Measurements from ENCODE around the gene AANAT. TPM values are rescaled to one million over a fixed set of nuclear protein-coding genes. Genes with fewer than 3 reads are reported as not detected.

Gene AANAT
- polyA plus RNA-seq, 1 experiment, result not detected

- DNase-seq (ENCODE audit: low read depth), result no peak
- ChIA-PET POLR2A (no interaction called here), CTCF (interaction anchor here (0.6 to 1.9 kb wide), 3 partner anchors 11 to 42 kb away, joined by 3 to 5 read pairs (median 4); no protein-coding TSS in a partner anchor)
Observed at GRCh38 chr17:76481071-76481655, 13.8 kb downstream of the AANAT start.

GRCh38 chr17:76484228-76484725, 16.9 kb downstream of the AANAT start:
- no peak for TF ChIP-seq CTCF (IDR thresholded peaks at IDR 0.05; ENCODE audit: insufficient read depth, low read depth, low read length)
- no peak for DNase-seq (ENCODE audit: low read depth)
- peaks cover 3% of the 10 kb centered on the region; the same call in 1 of the 2 replicates for H3K36me3 ChIP-seq (ENCODE audit: control insufficient read depth, insufficient read depth, low read length)
- ChIA-PET CTCF (interaction anchor here (1.7 kb wide), 1 partner anchor 9 kb away, joined by 3 read pairs; no protein-coding TSS in a partner anchor), POLR2A (no interaction called here)
- H3K27me3 ChIP-seq (ENCODE audit: control insufficient read depth, insufficient read depth, low read length), result no peaks in the 10 kb centered on the region
- H3K4me3 ChIP-seq (ENCODE audit: low read depth, low read length), result no peak overlapping the region

More at GRCh38 chr17:76481071-76481655, 13.8 kb downstream of the AANAT start:
- TF ChIP-seq CTCF (IDR thresholded peaks at IDR 0.05; ENCODE audit: insufficient read depth, low read depth, low read length), result no peak
- Histone ChIP-seq H3K36me3 (ENCODE audit: control insufficient read depth, insufficient read depth, low read length) (peaks cover 1% of the 10 kb centered on the region; the same call in 1 of the 2 replicates), H3K27me3 (ENCODE audit: control insufficient read depth, insufficient read depth, low read length) (no peaks in the 10 kb centered on the region), H3K4me3 (ENCODE audit: low read depth, low read length) (no peak overlapping the region)

- H3K4me3 ChIP-seq (ENCODE audit: low read depth, low read length), result no peak overlapping the region
- ChIA-PET CTCF (interaction anchor here (0.8 to 1.7 kb wide), 6 partner anchors 8 to 37 kb away, joined by 3 to 9 read pairs (median 4); no protein-coding TSS in a partner anchor), POLR2A (no interaction called here)
- TF ChIP-seq CTCF (IDR thresholded peaks at IDR 0.05; ENCODE audit: insufficient read depth, low read depth, low read length), result no peak
- H3K36me3 ChIP-seq (ENCODE audit: control insufficient read depth, insufficient read depth, low read length), result peaks cover 3% of the 10 kb centered on the region; the same call in 1 of the 2 replicates
- no peaks in the 10 kb centered on the region for H3K27me3 ChIP-seq (ENCODE audit: control insufficient read depth, insufficient read depth, low read length)
- DNase-seq (ENCODE audit: low read depth), result no peak
Observed at GRCh38 chr17:76485569-76485968, 18.2 kb downstream of the AANAT start.

- ChIA-PET POLR2A (no interaction called here), CTCF (interaction anchor here (1.6 kb wide), 1 partner anchor 13 kb away, joined by 4 read pairs; no protein-coding TSS in a partner anchor)
- Histone ChIP-seq H3K36me3 (ENCODE audit: control insufficient read depth, insufficient read depth, low read length) (peaks cover 2% of the 10 kb centered on the region; the same call in 1 of the 2 replicates), H3K4me3 (ENCODE audit: low read depth, low read length) (no peak overlapping the region), H3K27me3 (ENCODE audit: control insufficient read depth, insufficient read depth, low read length) (no peaks in the 10 kb centered on the region)
- TF ChIP-seq CTCF (IDR thresholded peaks at IDR 0.05; ENCODE audit: insufficient read depth, low read depth, low read length), result no peak
- no peak for DNase-seq (ENCODE audit: low read depth)
Observed at GRCh38 chr17:76487451-76488192, 20.2 kb downstream of the AANAT start.

GRCh38 chr17:76490112-76490710, 22.8 kb downstream of the AANAT start:
- TF ChIP-seq CTCF (IDR thresholded peaks at IDR 0.05; ENCODE audit: insufficient read depth, low read depth, low read length), result no peak
- CTCF ChIA-PET, result interaction anchor here (0.6 to 2.6 kb wide), 5 partner anchors 8 to 93 kb away, joined by 3 to 7 read pairs (median 3); no protein-coding TSS in a partner anchor
- Histone ChIP-seq H3K27me3 (ENCODE audit: control insufficient read depth, insufficient read depth, low read length) (no peaks in the 10 kb centered on the region), H3K36me3 (ENCODE audit: control insufficient read depth, insufficient read depth, low read length) (peaks cover 2% of the 10 kb centered on the region; the same call in 1 of the 2 replicates), H3K4me3 (ENCODE audit: low read depth, low read length) (no peak overlapping the region)
- POLR2A ChIA-PET, result no interaction called here
- DNase-seq (ENCODE audit: low read depth), result no peak

All from BJ (cell line).